Neuronal stem cell (in vitro differentiated cells): ENCODE data around the gene ATP8B3. TPM values are rescaled to one million over a fixed set of nuclear protein-coding genes. Genes with fewer than 3 reads are reported as not detected.

Experiments used
- DNase-seq: peaks from one replicate; pipeline ENCODE4 v3.0.0-alpha.2; 2013; ENCODE audit warnings: low spot score
- H2AFZ ChIP-seq: one replicate; pipeline ENCODE4 v1.6.1; 2013; ENCODE audit warnings: mild to moderate bottlenecking, low read length, inconsistent platforms
- H2AK5ac ChIP-seq: 2 replicates; pipeline ENCODE4 v1.6.1; 2013; ENCODE audit warnings: low read depth, mild to moderate bottlenecking, inconsistent platforms, low read length, moderate library complexity, mixed read lengths
- H2BK120ac ChIP-seq: 2 replicates; pipeline ENCODE4 v1.6.1; 2013; ENCODE audit warnings: low read depth, mild to moderate bottlenecking, inconsistent platforms, low read length, moderate library complexity, mixed read lengths
- H2BK12ac ChIP-seq: one replicate; pipeline ENCODE4 v1.6.1; 2013; ENCODE audit warnings: low read length, inconsistent platforms
- H2BK15ac ChIP-seq: 2 replicates; pipeline ENCODE4 v1.6.1; 2013; ENCODE audit warnings: mild to moderate bottlenecking, low read length, inconsistent platforms, mixed read lengths
- H2BK5ac ChIP-seq: one replicate; pipeline ENCODE4 v1.6.1; 2013; ENCODE audit warnings: inconsistent platforms, mild to moderate bottlenecking, low read length, moderate library complexity
- H3K14ac ChIP-seq: one replicate; pipeline ENCODE4 v1.6.1; 2013; ENCODE audit warnings: low read length, inconsistent platforms
- H3K18ac ChIP-seq: 2 replicates; pipeline ENCODE4 v1.6.1; 2013; ENCODE audit warnings: low read length, inconsistent platforms
- H3K23ac ChIP-seq: 2 replicates; pipeline ENCODE4 v1.6.1; 2013; ENCODE audit warnings: low read depth, mild to moderate bottlenecking, mixed read lengths, low read length, inconsistent platforms; ENCODE audit not compliant: poor library complexity
- H3K27ac ChIP-seq: replicated peaks from 3 replicates; pipeline ENCODE4 v1.5.1; 2013; ENCODE audit warnings: low read length, inconsistent platforms
- H3K27me3 ChIP-seq, 3 experiments: 2 replicates each; pipeline ENCODE4 v1.6.1; 2013; ENCODE audit warnings: low read length in 3 of 3, mild to moderate bottlenecking in 2 of 3, inconsistent platforms in 1 of 3, low read depth in 1 of 3, mixed read lengths in 1 of 3, moderate library complexity in 1 of 3; ENCODE audit not compliant: control insufficient read depth in 3 of 3, insufficient read depth in 3 of 3
- H3K36me3 ChIP-seq, 2 donors: replicated peaks in 1 of 2; 2 replicates each; pipeline ENCODE4 v1.6.1; 2013; ENCODE audit warnings: low read length in 2 of 2; ENCODE audit not compliant: control insufficient read depth in 2 of 2, insufficient read depth in 2 of 2
- H3K4ac ChIP-seq: 2 replicates; pipeline ENCODE4 v1.6.1; 2013; ENCODE audit warnings: inconsistent platforms, mild to moderate bottlenecking, low read length, moderate library complexity
- H3K4me1 ChIP-seq, 2 donors: 1 replicate in 1 of 2; 2 replicates in 1 of 2; pipeline ENCODE4 v1.6.1; 2013; ENCODE audit warnings: low read length in 2 of 2, low read depth in 1 of 2; ENCODE audit not compliant: control insufficient read depth in 2 of 2, insufficient read depth in 1 of 2
- H3K4me2 ChIP-seq: one replicate; pipeline ENCODE4 v1.6.1; 2013; ENCODE audit warnings: mild to moderate bottlenecking, low read length, inconsistent platforms; ENCODE audit not compliant: insufficient read depth, poor library complexity, severe bottlenecking
- H3K4me3 ChIP-seq, 2 donors: 2 replicates each; pipeline ENCODE4 v1.5.1; 2013; ENCODE audit warnings: low read length in 2 of 2, mild to moderate bottlenecking in 2 of 2, inconsistent platforms in 1 of 2, moderate library complexity in 1 of 2
- H3K79me1 ChIP-seq: one replicate; pipeline ENCODE4 v1.6.1; 2013; ENCODE audit warnings: low read depth, mild to moderate bottlenecking, inconsistent platforms, low read length, moderate library complexity
- H3K9ac ChIP-seq: one replicate; pipeline ENCODE4 v1.6.1; 2013; ENCODE audit warnings: mild to moderate bottlenecking, low read depth, low read length, inconsistent platforms; ENCODE audit not compliant: poor library complexity
- H3K9me3 ChIP-seq, 2 donors: replicated peaks in 1 of 2; 2 replicates each; pipeline versions ENCODE3 to v1.6.1; 2013; ENCODE audit warnings: low read length in 2 of 2, mild to moderate bottlenecking in 2 of 2, inconsistent platforms in 1 of 2, low read depth in 1 of 2, mixed read lengths in 1 of 2, moderate library complexity in 1 of 2; ENCODE audit not compliant: control insufficient read depth in 2 of 2, insufficient read depth in 1 of 2
- H4K8ac ChIP-seq: one replicate; pipeline ENCODE4 v1.6.1; 2013; ENCODE audit warnings: low read depth, mild to moderate bottlenecking, inconsistent platforms, low read length, moderate library complexity
- H4K91ac ChIP-seq: one replicate; pipeline ENCODE4 v1.6.1; 2013; ENCODE audit warnings: low read length, low read depth, mild to moderate bottlenecking, inconsistent platforms; ENCODE audit not compliant: poor library complexity
- WGBS, 2 donors: extraction: QIAGEN DNeasy Blood & Tissue Kit; methylation state at CpG; one replicate each; pipeline ENCODE4 v1.1.7; 2013; ENCODE audit warnings: missing lambda C conversion rate in 2 of 2, mixed read lengths in 1 of 2; ENCODE audit not compliant: insufficient read length in 2 of 2, insufficient replicate concordance in 1 of 2; ENCODE audit errors: extremely low coverage in 2 of 2; 5-methylcytosine and 5-hydroxymethylcytosine counted together
- polyA plus RNA-seq, 2 experiments: library from polyadenylated mRNA; stranded (reverse); fragments of 200-250 nt; gene quantifications; one replicate each; pipeline ENCODE4 v1.2.3, GENCODE V29; 2013

Gene ATP8B3
- 0.79 TPM for polyA plus RNA-seq (2013, experiment 1 of 2)
- polyA plus RNA-seq (2013, experiment 2 of 2): 0.80 TPM

GRCh38 chr19:1811942-1812425, at the start of gene ATP8B3:
Gene ATP8B3, minus strand, starts transcription at chr19:1812276. Its CDS starts 540 bp downstream, at chr19:1811736.
- no peak within 1 kb of the TSS for H4K91ac ChIP-seq
- H3K79me1 ChIP-seq: no peaks in the 10 kb centered on the region
- peak within 1 kb of the TSS; percentile 33 for H2BK12ac ChIP-seq
- no peak for DNase-seq
- no peak within 1 kb of the TSS for H4K8ac ChIP-seq
- H3K27me3 ChIP-seq: peaks cover 0 to 5% (median 3%) of the 10 kb centered on the region in 3 experiments
- peak within 1 kb of the TSS; percentile 56 for H3K14ac ChIP-seq
- H3K4me3 ChIP-seq: peak within 1 kb of the TSS; percentile 50 to 78
- H3K4me1 ChIP-seq: peaks cover 0 to 7% of the 10 kb centered on the region in 2 donors
- peak within 1 kb of the TSS; percentile 46 for H3K9ac ChIP-seq
- no peak within 1 kb of the TSS for H3K27ac ChIP-seq
- peak within 1 kb of the TSS; percentile 89 for H2AFZ ChIP-seq
- H2BK5ac ChIP-seq: no peak within 1 kb of the TSS
- peak within 1 kb of the TSS; percentile 87 for H3K4me2 ChIP-seq
- H3K18ac ChIP-seq: peak within 1 kb of the TSS; percentile 86
- H3K9me3 ChIP-seq: peaks cover 0 to 3% of the 10 kb centered on the region in 2 donors
- peak within 1 kb of the TSS; percentile 80 for H3K23ac ChIP-seq
- peak within 1 kb of the TSS; percentile 92 for H2AK5ac ChIP-seq
- WGBS, 2 donors: no CpG with 5 or more reads among the region's 48 CpGs
- H2BK120ac ChIP-seq: no peak within 1 kb of the TSS
- H3K4ac ChIP-seq: no peak within 1 kb of the TSS
- peak within 1 kb of the TSS; percentile 11 for H2BK15ac ChIP-seq
- peaks cover 11 to 13% of the 10 kb centered on the region in 2 donors for H3K36me3 ChIP-seq

- H3K27me3 ChIP-seq: peaks cover 7 to 59% (median 22%) of the 10 kb centered on the region in 3 experiments
- WGBS, 2 donors: no CpG with 5 or more reads among the region's 23 CpGs
Measured at GRCh38 chr19:1861599-1862031, 49.5 kb upstream of the ATP8B3 start.

GRCh38 chr19:1860821-1861598, 48.9 kb upstream of the ATP8B3 start:
- H3K36me3 ChIP-seq: no peaks in the 10 kb centered on the region
- H3K23ac ChIP-seq: peak overlapping the region; percentile 80
- H2BK5ac ChIP-seq: peak overlapping the region; percentile 87
- peaks cover 41 to 59% of the 10 kb centered on the region in 2 donors for H3K4me1 ChIP-seq
- no peak overlapping the region for H3K9ac ChIP-seq
- H3K27ac ChIP-seq: no peak overlapping the region
- H3K79me1 ChIP-seq: peaks cover 19% of the 10 kb centered on the region
- no peak overlapping the region for H3K14ac ChIP-seq
- peak overlapping the region; percentile 64 for H3K18ac ChIP-seq
- DNase-seq: no peak
- H3K4ac ChIP-seq: no peak overlapping the region
- WGBS, 2 donors: no CpG with 5 or more reads among the region's 28 CpGs
- peak overlapping the region; percentile 11 for H2AK5ac ChIP-seq
- H3K4me2 ChIP-seq: peak overlapping the region; percentile 97
- H3K27me3 ChIP-seq: peaks cover 7 to 65% (median 22%) of the 10 kb centered on the region in 3 experiments
- H2BK12ac ChIP-seq: no peak overlapping the region
- no peaks in the 10 kb centered on the region for H3K9me3 ChIP-seq
- no peak overlapping the region for H4K91ac ChIP-seq
- H2AFZ ChIP-seq: no peak overlapping the region
- H3K4me3 ChIP-seq: peak overlapping the region; percentile 26 to 90
- peak overlapping the region; percentile 73 for H2BK15ac ChIP-seq
- H2BK120ac ChIP-seq: no peak overlapping the region
- H4K8ac ChIP-seq: no peak overlapping the region

More at GRCh38 chr19:1861599-1862031, 49.5 kb upstream of the ATP8B3 start:
- peak overlapping the region; percentile 64 for H3K18ac ChIP-seq
- peaks cover 19% of the 10 kb centered on the region for H3K79me1 ChIP-seq
- peak overlapping the region; percentile 87 for H2BK5ac ChIP-seq
- H2AK5ac ChIP-seq: peak overlapping the region; percentile 11
- no peaks in the 10 kb centered on the region for H3K9me3 ChIP-seq
- no peak overlapping the region for H3K4ac ChIP-seq
- H3K9ac ChIP-seq: no peak overlapping the region
- no peak for DNase-seq
- peak overlapping the region; percentile 69 to 90 for H3K4me3 ChIP-seq
- no peak overlapping the region for H2BK12ac ChIP-seq
- H4K91ac ChIP-seq: no peak overlapping the region
- H3K23ac ChIP-seq: peak overlapping the region; percentile 80
- no peak overlapping the region for H3K27ac ChIP-seq
- H2AFZ ChIP-seq: no peak overlapping the region
- peak overlapping the region; percentile 73 for H2BK15ac ChIP-seq
- H3K36me3 ChIP-seq: no peaks in the 10 kb centered on the region
- H3K4me1 ChIP-seq: peaks cover 36 to 54% of the 10 kb centered on the region in 2 donors
- peak overlapping the region; percentile 97 for H3K4me2 ChIP-seq
- H3K14ac ChIP-seq: no peak overlapping the region
- H2BK120ac ChIP-seq: no peak overlapping the region
- H4K8ac ChIP-seq: no peak overlapping the region
